ENCODE results near the gene IQGAP2.
"Not testable (repeated sequence)": the region's sequence is repeated elsewhere in the genome, so short reads cannot be mapped to it uniquely, and the experiment has no call there.

Gene IQGAP2

DNA sequence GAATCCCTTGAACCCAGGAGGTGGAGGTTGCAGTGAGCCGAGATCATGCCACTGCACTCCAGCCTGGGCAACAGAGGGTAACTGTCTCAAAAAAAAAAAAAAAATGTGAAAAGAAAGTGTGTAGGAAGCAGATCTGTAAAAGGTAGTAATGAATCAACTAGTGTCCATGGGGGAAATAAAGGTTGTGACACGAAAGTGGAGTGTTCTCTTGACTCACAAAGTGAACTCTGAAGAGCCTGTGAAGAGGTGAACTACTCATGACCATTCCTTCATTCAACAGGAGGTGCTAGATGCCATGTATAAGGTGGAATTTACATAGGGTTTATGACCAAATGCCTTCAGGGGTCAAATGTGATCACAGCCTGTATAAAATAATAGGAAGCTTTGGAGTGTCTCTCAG is 12.8 kb downstream of the IQGAP2 start:
- no peak for FAIRE-seq

DNA sequence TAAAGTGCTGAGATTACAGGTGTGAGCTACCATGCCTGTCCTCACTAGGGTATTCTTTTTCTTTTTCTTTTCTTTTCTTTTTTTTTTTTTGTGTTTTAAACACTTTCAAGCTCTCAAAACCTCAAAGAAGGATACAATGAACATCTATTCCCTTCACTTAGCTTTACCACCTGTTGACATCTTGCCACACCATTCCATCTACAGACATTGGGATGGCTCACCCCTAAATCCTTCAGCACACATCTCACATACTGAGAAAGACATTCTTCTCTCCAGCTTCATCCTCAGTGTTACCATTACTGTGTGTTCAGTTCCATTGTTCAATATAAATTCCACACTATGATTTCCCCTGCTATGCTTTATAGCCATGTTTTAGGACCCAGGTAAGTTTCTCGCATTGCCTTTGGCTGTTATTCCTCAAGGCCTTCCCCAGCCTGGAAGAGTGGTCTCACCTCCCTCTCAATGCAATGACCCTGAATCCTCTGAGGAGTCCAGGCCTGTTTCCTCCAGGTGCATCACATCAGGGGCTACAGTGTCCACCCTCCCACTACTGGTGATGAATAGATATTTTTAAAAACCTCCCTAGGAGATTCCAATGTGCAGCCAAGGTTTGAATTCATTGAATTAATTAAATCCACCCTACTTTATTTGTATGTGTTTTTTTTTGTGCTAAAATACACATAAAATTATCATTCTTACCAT is 16.7 kb downstream of the IQGAP2 start:
- no peak for FAIRE-seq

DNA sequence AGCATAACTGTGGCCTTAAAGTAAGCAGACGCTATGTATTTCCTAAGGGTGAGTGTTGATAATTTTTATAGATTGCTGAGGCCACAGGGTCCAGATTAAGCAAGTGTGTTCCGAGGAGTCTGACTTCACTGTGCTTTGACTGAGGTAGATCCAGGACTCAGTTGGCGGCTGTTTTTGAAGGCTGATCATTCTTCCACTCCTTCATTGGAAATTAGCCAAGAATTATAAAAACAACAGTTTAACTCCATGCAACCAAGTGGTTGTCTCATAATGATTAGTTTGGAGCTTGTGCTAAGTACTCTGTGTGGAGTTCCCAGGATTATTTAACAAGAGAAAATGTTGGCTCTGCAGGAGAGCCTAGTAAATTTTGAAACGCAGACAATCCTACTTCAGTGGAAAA is 19.1 kb downstream of the IQGAP2 start:
- FAIRE-seq: no peak

DNA sequence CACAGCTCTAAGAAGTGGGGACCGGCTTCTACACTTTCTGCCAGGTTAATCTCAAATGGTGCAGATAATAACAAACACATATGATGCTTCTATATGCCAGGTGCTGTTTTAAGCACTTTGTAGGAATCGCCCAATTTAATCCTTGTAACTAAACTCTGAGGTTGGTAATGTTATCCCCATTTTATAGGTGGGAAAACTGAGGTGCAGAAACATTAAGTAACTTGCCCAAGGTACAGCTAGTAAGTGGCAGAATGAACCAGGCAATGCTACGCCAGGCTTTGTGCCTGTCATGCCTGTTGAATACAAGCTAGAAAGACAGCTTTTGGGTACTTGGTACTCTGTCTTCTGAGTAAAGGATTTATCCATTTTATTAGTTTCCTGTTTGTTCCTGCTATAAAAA is 19.7 kb downstream of the IQGAP2 start:
- no peak for FAIRE-seq

DNA sequence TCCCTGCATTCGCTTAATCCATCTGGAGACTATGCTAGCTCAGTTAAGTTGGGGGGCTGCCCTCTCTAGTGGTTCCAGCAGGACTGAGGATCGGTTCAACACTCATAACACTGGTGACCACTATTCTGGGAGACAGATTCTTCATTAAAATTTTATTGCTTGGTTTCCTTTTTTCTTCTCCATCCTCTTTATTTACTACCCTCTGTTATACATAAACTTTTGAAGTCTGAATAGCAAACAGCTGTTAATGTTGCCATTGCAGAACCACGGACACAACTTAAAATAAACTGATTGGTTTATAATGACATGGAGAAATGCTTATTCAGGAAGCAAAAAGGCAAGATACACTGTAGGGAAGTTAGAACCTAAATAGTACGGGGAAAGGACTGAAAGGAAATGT is 22.1 kb downstream of the IQGAP2 start:
- no peak for FAIRE-seq

DNA sequence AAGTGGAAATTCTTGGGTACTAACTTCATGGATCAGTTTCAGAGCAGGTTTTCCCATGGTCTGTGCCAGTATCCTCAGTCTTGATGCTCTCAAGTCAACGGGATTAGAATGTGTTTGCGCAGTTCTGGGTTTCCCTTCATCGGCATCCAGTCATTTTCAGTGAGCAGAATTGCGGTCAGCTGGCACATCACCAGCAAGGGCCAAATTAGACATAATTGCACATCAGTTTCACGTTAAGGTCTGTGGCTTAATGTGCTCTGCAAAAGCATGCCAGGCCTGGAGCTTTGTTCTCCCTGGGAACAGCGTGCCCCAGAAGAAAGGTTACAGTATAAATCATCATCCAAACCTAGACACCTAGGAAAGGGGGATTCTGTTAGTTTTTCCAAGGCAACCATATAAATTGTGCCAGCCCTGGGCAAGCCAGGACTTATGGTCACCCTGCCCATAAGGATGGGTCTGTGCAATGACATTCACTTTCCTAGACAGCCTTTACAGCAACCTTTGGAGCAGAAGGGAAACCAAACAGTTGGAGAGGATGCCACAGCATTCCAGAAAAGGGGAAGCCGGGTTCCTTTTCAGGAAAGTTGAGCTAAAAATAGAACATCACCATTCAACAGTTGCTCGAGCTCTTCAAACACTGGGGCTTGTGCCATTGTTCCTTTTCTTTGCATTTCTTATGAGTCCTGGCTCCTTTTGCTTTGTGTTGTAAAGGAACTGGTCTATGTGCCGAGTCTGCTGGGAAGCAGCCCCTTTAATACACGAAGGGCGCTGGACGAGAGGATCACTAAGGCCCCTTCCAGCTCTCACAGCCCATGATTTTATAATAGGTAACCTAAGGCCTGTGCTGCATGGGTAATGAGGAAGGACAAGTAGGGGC is 23.1 kb downstream of the IQGAP2 start:
- no peak for FAIRE-seq

DNA sequence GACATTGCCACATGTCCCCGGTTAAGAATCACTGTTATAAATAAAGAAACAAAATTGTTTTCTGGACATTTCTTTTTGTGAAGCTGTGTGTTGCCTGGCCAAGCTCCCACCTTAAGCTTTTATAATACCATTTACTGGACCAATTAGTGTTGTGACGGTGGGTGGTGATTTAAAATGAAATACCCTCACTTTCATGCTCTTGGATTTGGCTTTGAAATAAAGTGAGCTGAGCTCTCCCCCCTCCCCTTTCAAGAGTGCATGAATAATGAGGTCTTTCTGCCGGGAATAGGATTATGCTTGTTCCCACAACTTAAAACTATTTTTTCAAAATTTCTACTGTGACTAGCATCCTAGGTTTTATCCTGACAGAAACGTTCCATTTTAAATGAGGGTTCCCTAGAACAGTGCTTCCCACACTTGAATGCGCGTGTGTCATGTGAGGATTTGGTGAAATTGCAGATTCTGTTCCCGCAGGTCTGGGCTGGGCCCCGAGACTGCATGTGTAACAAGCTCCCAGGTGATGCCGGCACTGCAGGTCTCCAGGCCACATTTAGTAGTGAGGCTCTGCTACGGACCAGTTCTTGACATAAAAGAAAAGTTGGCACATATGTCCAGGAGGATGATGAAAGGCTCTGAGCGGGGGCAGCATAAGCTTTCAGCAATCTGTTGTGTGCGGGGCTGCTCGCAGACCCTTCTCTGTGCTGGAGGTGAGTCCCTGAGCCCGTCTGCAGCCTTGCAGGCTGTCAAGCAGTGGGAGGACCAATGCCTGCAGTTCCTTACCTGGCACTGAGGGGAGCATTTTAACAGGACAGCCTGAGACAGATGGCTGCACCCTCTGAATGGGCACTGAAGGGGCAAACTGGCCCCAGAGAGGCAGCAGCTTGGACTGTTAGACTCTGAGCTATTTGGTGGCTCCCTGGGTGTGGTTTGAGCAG is 24.4 kb downstream of the IQGAP2 start:
- no peak for FAIRE-seq

DNA sequence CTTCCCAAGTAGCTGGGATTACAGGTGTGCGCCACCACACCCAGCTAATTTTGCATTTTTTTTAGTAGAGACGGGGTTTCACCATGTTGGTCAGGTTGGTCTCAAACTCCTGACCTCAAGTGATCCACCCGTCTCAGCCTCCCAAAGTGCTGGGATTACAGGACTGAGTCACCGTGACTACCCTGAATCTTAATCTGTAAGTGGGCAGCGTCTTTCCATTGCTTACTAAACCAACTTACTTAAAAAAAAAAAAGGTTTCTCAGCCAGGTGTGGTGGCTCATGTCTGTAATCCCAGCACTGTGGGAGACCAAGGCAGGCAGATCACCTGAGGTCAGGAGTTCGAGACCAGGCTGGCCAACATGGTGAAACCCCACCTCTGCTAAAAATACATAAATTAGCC is 25.5 kb downstream of the IQGAP2 start:
- not testable (repeated sequence) for FAIRE-seq

DNA sequence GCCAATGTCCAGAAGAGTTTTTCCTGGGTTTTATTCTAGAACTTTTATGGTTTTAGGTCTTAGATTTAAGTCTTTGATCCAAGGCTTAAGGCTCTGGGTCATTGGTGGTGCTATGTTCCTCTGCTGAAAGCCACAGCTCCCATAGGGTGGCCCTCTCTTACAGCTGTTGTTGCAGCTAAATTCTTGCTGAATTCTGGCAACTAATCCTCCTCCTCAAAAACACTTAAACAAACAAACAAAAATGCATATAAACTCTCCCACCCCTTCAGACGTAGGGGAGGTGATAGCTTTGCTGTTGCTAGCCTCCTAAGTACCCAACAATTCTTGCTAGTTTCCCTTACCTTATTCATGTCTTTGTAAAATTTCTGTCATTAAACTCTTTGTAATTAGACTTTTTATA is 30.2 kb downstream of the IQGAP2 start:
- peak; percentile 15 for FAIRE-seq

DNA sequence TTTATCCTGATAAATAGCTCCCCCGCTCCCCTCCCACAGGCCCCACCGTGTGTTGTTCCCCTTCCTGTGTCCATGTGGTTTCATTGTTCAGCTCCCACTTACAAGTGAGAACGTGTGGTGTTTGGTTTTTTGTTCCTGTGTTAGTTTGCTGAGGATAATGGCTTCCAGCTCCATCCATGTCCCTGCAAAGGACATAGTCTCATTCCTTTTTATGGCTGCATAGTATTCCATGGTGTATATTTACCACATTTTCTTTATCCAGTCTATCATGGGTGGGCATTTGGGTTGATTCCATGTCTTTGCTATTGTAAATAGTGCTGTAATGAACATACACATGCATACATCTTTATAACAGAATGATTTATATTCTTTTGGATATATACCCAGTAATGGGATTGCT is 34.4 kb downstream of the IQGAP2 start:
- peak; percentile 17 for FAIRE-seq

DNA sequence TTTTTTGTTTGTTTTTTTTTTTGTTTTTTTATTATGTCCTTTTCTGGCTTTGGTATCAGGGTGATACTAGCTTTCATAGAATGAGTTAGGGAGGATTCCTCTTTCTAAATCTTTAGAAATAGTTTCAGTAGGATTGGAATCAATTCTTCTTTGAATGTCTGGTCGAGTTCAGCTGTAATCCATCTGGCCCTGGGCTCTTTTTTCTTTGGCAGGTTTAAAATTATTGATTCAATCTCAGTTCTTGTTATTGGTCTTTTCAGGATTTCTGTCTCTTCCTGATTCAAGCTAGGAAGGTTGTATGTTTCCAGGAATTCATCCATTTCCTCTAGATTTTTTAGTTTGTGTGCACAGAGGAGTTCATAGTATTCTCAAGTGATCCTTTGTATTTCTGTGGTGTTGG is 34.9 kb downstream of the IQGAP2 start:
- no peak for FAIRE-seq

DNA sequence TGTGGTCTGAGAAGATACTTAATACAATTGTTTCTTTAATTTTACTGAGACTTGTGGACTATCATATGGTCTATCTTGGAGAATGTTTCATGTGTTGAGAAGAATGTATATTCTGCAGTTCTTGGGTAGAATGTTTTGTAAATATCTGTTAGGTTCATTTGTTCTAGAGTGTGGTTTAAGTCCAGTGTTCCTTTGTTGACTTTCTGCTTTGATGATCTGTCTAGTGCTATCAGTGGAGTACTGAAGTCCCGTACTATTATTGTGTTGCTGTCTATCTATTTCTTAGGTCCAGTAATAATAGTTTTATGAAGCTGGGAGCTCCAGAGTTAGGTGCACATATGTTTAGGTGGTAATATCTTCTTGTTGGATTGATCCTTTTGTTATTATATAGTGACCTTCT is 36.1 kb downstream of the IQGAP2 start:
- no peak for FAIRE-seq

DNA sequence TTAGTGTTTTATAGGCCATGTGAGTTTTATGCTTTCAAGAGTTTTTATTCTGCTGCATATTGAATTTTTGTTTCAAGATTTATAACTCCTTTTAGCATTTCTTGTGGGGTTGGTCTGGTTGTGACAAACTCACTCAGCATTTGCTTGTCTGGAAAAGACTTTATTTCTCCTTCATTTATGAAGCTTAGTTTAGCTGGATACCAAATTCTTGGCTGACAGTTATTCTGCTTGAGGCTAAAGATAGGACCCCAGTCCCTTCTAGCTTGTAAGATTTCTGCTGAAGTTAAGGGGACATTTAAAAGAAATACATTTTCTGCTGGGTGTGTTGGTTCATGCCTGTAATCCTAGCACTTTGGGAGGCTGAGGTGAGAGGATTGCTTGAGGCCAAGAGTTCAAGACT is 36.8 kb downstream of the IQGAP2 start:
- FAIRE-seq: no peak

DNA sequence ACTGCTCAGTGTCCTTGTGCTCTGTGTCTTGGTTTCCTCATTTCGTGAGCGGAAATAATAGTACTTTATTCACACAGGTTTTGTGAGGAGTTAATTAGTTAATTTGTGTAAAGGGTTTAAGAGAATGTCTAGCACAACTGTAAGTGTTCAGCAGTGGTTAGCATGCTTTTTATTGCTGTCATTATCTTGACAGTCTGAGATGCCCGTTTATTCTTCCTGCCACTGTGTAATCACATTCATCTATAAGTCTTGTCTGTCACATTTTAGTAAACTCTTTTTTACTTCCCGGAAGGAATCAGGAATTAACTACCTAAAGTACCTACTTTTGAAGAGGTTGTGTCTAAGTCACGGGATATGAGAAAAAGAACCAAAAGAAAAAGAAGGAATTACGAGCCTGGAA is 38.0 kb downstream of the IQGAP2 start:
- no peak for FAIRE-seq

DNA sequence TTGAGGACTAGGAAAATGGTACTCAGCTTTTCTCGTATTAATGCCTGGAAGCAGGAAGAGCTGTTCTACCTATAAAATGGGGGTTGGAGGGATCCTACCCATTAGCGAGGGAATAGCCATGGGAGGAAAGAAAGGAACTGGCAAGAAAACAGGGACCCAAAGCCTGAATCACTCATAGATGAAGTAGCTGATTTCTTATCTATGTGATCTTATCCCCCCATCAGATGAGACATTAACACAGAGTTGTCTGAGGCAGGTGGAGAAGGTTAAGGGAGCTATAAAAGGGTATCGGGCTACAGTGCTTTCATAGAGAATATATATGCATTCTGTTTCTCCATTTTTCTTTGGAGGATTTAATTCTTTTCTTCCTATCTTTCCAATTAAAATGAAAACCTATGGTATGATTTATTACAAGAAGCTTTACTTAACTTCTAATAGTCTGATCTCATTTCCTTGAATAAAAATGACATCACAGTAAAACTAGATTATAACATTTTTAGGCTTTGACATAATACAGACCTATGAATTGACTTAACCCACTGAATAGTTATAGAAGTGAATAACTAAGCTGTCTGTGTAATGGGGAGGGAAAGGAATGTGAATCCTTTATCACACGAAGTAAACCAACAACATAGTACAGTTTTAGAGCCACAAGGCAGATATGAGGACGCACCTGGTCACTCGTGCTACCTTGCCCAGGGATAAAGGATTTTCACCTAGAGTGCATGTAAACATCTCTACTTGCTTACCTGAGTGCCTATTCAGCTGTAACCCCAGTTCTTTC is 39.0 kb downstream of the IQGAP2 start:
- FAIRE-seq: no peak

DNA sequence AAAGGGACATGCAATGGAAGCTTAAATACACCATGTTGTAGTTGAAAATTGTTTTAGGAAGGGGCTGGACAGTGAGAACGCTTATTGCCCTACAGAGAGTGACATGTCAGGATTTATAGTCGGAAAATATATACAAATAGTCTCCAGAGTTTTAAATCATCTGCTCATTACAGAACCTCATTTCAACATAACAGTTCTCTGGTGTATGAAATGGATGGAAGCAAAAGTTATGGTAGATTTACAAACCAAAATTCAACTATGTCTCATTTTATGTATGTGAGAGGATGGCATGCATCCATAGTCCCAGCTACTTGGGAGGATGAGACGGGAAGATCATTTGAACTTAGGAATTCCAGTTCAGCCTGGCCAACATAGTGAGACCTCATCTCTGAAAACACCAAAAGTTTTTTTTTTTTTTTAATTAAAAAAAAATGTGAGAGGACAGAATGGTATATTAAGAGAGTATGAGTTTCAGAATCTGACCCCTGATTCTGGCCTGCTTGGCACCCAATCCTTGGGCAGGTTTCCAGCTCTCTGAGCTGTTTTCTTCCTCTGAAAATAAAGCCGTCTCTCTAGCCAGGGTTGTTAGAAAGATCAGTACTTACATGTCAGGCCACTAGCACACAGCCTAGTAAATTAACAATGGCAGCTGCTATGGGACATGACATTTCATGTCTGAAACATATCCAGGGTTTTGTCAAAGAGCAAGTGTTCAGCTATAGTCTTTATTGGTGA is 40.1 kb downstream of the IQGAP2 start:
- no peak for FAIRE-seq

DNA sequence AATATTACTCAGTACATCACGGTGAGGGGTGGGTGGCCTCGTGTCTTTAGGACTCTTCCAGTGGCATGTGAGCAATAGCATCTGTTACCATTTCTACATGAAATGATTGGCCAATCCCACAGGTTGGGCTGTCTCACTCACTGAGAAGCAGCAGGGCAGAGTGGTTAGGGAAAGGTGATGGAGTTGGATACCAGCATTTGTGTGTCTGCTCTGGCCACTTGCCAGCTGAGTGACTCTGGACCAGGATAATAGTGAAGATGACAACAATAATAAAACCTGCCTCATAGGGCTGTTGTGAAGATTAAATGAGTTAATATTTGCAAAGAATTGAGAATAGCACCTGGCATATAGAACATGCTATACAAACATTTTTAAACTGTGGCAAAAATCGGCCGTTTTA is 42.0 kb downstream of the IQGAP2 start:
- FAIRE-seq: no peak

DNA sequence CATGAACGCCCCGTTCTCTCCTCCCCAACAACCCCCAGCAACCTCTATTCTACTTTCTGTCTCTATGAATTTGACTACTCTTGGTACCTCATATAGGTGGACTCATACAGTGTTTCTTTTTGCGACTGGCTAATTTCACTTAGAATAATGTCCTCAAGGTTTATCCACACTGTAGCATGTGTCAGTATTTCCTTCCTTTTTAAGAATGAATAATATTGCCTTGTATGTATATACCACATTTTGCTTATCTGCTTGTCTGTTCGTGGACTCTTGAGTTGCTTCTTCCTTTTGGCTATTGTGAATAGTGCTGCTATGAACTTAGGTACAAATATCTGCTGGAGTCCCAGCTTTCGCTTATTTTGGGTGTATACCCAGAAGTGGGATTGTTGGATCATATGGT is 42.7 kb downstream of the IQGAP2 start:
- no peak for FAIRE-seq

DNA sequence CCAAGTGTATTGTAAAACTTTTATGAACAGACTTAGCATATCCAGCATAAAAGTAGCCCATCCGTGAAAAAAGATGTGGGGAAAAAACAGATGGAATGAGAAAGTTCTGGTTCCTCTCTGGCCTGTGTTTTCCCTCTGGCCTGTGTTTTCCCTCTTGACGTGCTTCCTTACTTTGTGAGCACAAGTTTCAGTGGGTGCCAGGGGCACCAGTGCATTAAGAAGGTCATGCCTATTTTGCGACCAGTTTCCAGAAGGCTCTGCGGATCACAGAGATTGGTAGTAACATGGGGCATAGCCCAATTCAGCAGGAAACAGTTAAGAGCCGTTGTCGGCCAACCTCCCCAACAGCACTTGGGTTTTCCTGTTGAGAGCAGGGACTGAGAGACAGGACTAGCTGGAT is 43.7 kb downstream of the IQGAP2 start:
- FAIRE-seq: no peak

DNA sequence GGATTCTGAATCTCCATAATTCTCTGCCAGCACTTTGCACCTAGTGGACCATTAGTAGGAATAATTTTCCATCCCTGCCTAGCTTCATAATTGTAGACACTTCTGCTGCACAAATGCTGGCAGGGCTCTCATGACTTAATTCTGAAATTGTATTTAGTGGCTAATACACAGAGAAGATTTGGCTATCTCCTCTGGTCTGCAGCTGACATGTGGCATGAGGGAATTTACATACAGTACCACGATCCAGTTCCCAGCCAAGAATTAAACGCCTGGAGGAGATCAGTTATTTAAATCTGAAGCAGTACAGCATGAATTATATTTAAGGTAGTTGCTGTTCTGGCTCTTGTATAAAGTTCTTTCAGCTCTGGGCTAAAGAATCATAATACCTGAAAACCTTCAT is 46.5 kb downstream of the IQGAP2 start:
- no peak for FAIRE-seq

DNA sequence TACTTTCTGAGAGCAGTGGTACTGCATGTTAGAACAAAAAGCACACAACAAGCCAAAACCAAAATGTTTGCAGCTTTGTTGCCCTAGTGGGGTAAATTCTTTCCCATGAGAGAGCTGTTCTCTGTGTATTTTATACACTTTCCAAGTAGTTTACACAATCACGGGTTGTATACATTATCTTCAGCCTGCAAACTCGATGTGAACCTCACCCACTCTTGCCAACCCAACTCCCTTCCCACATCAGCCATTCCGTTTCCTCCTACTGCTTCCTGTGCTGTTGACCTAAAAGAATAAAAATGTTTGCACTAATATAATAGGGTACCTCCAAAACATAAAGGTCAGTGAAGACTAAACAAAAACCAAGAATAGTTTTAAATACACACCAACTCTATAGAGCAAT is 47.0 kb downstream of the IQGAP2 start:
- no peak for FAIRE-seq
